Gastroesophageal sphincter (tissue), 4 donors: Measurements from ENCODE around the gene LCP2. TPM values are rescaled to one million over a fixed set of nuclear protein-coding genes. Genes with fewer than 3 reads are reported as not detected.

Source experiments
- ATAC-seq: fragments of 150-250 bp; one replicate; pipeline ENCODE4 v1.9.1; 2016; ENCODE audit warnings: mild to moderate bottlenecking, moderate library complexity
- H3K27ac ChIP-seq, 4 donors: fragments of 200-600 bp; sonication (generic) in 3 of 4; 1 replicate in 3 of 4; 2 replicates in 1 of 4; pipeline ENCODE4 v1.5.1; 2016 to 2019
- H3K27me3 ChIP-seq: fragments of 200-600 bp; sonication (generic); one replicate; pipeline ENCODE4 v1.5.1; 2019
- H3K36me3 ChIP-seq, 2 donors: fragments of 200-600 bp; sonication (generic); one replicate each; pipeline ENCODE4 v1.5.1; 2019; ENCODE audit warnings: control low read depth in 1 of 2
- H3K4me1 ChIP-seq, 3 donors: fragments of 200-600 bp; sonication (generic); 1 replicate in 2 of 3; 2 replicates in 1 of 3; pipeline ENCODE4 v1.5.1; 2016 to 2019; ENCODE audit warnings: control low read depth in 2 of 3
- H3K4me3 ChIP-seq, 2 donors: fragments of 200-600 bp; sonication (generic); one replicate each; pipeline ENCODE4 v1.5.1; 2019; ENCODE audit warnings: mild to moderate bottlenecking in 1 of 2, moderate library complexity in 1 of 2
- H3K9me3 ChIP-seq, 3 donors: fragments of 200-600 bp; sonication (generic); one replicate each; pipeline ENCODE4 v1.5.1; 2017 to 2019; ENCODE audit warnings: control low read depth in 2 of 3
- CTCF ChIP-seq, 4 experiments: fragments of 200-600 bp in 2 of 4; fragments of 450-650 bp in 2 of 4; sonication (generic) in 1 of 4; IDR thresholded peaks; one replicate each; pipeline ENCODE4 v1.5.1; 2017 to 2019; ENCODE audit warnings: antibody characterized with exemption in 4 of 4, mild to moderate bottlenecking in 2 of 4, moderate library complexity in 2 of 4
- EP300 ChIP-seq: sonication (generic); formaldehyde crosslinking; IDR thresholded peaks from one replicate; pipeline ENCODE4 v1.6.1; 2017; ENCODE audit warnings: antibody characterized with exemption, mild to moderate bottlenecking
- POLR2A ChIP-seq, 2 donors: fragments of 450-650 bp; IDR thresholded peaks; one replicate each; pipeline ENCODE4 v1.6.1; 2017; ENCODE audit warnings: antibody characterized with exemption in 2 of 2, mild to moderate bottlenecking in 2 of 2, moderate library complexity in 1 of 2
- POLR2AphosphoS5 ChIP-seq: sonication (generic); formaldehyde crosslinking; IDR thresholded peaks from one replicate; pipeline ENCODE4 v1.6.1; 2017; ENCODE audit warnings: antibody characterized with exemption
- WGBS, 2 donors: methylation state at CpG; one replicate each; pipeline ENCODE4 v1.1.5; 2018; ENCODE audit warnings: low coverage in 1 of 2; 5-methylcytosine and 5-hydroxymethylcytosine counted together
- total RNA-seq, 4 donors: library from RNA; depleted of rRNA; stranded (reverse); fragments of >200 nt; gene quantifications; one replicate each; pipeline ENCODE4 v1.1.0, GENCODE V29; 2016

LCP2 gene
- total RNA-seq, 4 donors from 2014 or later = 5.5 to 17.0 (median 8.3) TPM

GRCh38 chr5:170301149-170301548, 3.6 kb upstream of the LCP2 start:
- no peaks in the 10 kb centered on the region for H3K9me3 ChIP-seq
- no peak for ATAC-seq
- peaks cover 0 to 19% (median 7%) of the 10 kb centered on the region in 3 donors for H3K4me1 ChIP-seq
- WGBS, 2 donors = 87 to 91% methylated on average over 8 of the region's 9 CpGs
- H3K27ac ChIP-seq = no peak overlapping the region
- TF ChIP-seq CTCF (IDR thresholded peaks at IDR 0.05) (no peak), POLR2AphosphoS5 (no peak), POLR2A (IDR thresholded peaks at IDR 0.05) (no peak), EP300 (no peak)
- no peak overlapping the region for H3K4me3 ChIP-seq
- no peaks in the 10 kb centered on the region for H3K27me3 ChIP-seq
- H3K36me3 ChIP-seq = no peaks in the 10 kb centered on the region

GRCh38 chr5:170300361-170301013, 2.9 kb upstream of the LCP2 start:
- no peak for TF ChIP-seq CTCF (IDR thresholded peaks at IDR 0.05)
- WGBS, 2 donors = 100% methylated on average over 2 of the region's 7 CpGs; no CpG with 5 or more reads in 1 of the 2 donors
- no peaks in the 10 kb centered on the region for H3K27me3 ChIP-seq
- no peaks in the 10 kb centered on the region for H3K36me3 ChIP-seq
- ATAC-seq = no peak
- H3K27ac ChIP-seq = no peak overlapping the region
- H3K4me1 ChIP-seq = peaks cover 0 to 16% (median 7%) of the 10 kb centered on the region in 3 donors
- no peak overlapping the region for H3K4me3 ChIP-seq
- H3K9me3 ChIP-seq = no peaks in the 10 kb centered on the region

- no peaks in the 10 kb centered on the region for H3K4me1 ChIP-seq
- peak overlapping the region; percentile 34 to 44 for H3K4me3 ChIP-seq
- 81 to 86% methylated on average over 6 to 10 of the region's 12 CpGs for WGBS, 2 donors
- H3K27ac ChIP-seq = peak overlapping the region; percentile 20 to 65 (median 52)
- TF ChIP-seq POLR2AphosphoS5 (no peak), EP300 (no peak), CTCF (IDR thresholded peaks at IDR 0.05) (no peak), POLR2A (IDR thresholded peaks at IDR 0.05) (no peak)
- ATAC-seq = no peak
- H3K27me3 ChIP-seq = no peaks in the 10 kb centered on the region
- no peaks in the 10 kb centered on the region for H3K9me3 ChIP-seq
- no peaks in the 10 kb centered on the region for H3K36me3 ChIP-seq
Observed at GRCh38 chr5:170296935-170297588, 515 bp downstream of the LCP2 start.

- H3K4me3 ChIP-seq = peak overlapping the region; percentile 34 to 44
- TF ChIP-seq POLR2AphosphoS5 = no peak
- TF ChIP-seq EP300 = no peak
- TF ChIP-seq CTCF (IDR thresholded peaks at IDR 0.05) = no peak
- no peak for TF ChIP-seq POLR2A (IDR thresholded peaks at IDR 0.05)
- ATAC-seq = no peak
- H3K9me3 ChIP-seq = no peaks in the 10 kb centered on the region
- H3K36me3 ChIP-seq = no peaks in the 10 kb centered on the region
- no peaks in the 10 kb centered on the region for H3K4me1 ChIP-seq
- no peaks in the 10 kb centered on the region for H3K27me3 ChIP-seq
- 74 to 79% methylated on average over 6 to 13 of the region's 13 CpGs for WGBS, 2 donors
- peak overlapping the region in 3 of 4 donors; percentile 32 to 65 (median 55) for H3K27ac ChIP-seq
Observed at GRCh38 chr5:170296036-170296934, 1.3 kb downstream of the LCP2 start.
